GM18861 (cell line): Measurements from ENCODE around the gene TWF2.

ENCODE experiments used
- ATAC-seq: cut with Tn5 transposase; IDR thresholded peaks from one replicate; pipeline ENCODE4 v1.9.1; 2021; ENCODE audit not compliant: unreplicated experiment

Gene TWF2

DNA sequence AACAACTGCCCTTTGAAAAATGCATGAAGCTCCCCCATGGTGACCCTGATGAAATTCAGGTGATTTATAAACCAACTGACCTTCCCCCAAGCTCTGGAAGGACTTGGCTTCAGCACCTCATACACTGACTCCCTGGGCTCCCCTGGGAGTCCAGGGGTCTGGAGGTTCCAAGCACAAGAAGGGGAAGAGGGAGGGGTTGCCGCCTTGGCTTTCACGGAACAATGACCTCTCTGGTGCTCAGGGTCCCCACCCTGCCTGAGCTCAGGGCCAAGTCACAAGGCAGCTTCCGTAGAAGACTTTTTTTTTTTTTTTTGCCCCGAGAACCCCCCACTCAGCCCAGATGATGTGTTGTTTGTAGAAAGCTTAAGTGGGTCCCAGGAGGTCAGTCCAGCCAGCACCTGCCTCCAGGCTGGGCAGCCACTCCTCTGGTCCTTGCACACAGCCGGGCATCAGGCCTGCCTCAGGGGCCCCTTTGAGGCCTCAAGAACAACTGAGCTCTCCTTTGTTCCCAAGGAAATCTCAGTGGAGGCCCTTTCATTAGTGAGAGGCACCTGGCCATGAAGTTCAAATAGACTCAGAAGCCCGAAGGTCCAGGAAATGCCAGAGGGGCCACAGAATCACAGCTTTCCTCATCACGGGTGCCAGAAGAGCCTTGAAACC lies 55.0 kb downstream of the TWF2 start:
- no peak for ATAC-seq

DNA sequence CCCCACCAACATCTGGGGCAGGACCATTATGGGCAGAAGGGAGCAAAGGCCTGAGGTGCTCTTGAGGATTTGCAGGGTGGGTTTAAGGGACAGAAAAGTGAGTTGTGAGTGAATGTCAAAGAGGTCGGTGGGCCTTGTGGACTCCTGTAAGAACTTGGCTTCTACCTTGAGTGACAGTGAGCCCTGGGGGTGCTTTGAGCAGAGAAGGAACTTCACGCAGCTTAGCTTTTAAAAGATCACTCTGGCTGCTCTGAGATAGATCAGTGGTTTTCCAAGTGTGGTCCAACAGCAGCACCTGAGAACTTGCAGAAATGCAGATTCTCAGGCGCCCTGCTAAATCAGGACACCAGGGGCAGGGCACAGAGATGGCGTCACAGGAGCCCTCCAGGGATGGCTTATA lies 56.3 kb downstream of the TWF2 start:
- no peak for ATAC-seq

- ATAC-seq: no peak
Observed at GRCh38 chr3:52182196-52182595, 56.8 kb downstream of the TWF2 start.

- no peak for ATAC-seq
Observed at GRCh38 chr3:52181543-52181942, 57.4 kb downstream of the TWF2 start.
